ENCODE results near the gene IER3IP1. TPM values are rescaled to one million over a fixed set of nuclear protein-coding genes. Genes with fewer than 3 reads are reported as not detected.
A peak's percentile ranks its signal among the peaks of the same experiment; 100 is the strongest.

The IER3IP1 gene
- 21.2 and 21.5 TPM in 2 replicates for polyA plus RNA-seq (2013)

GRCh38 chr18:47175898-47176575, at the start of gene IER3IP1:
IER3IP1 (minus strand) TSS chr18:47176364; CDS start chr18:47176277, 87 bp downstream.
- Histone ChIP-seq H3K27ac (ENCODE audit: low read depth, low read length) (peak within 1 kb of the TSS; percentile 63), H3K18ac (ENCODE audit: low read length) (peak within 1 kb of the TSS; percentile 100), H4K91ac (ENCODE audit: low read depth, low read length) (peak within 1 kb of the TSS; percentile 89), H3K4ac (ENCODE audit: low read depth, low read length) (peak within 1 kb of the TSS; percentile 61), H2AK5ac (ENCODE audit: low read length) (peak within 1 kb of the TSS; percentile 60), H3K79me1 (ENCODE audit: low read length) (peaks cover 6% of the 10 kb centered on the region), H3K4me1 (ENCODE audit: control insufficient read depth in 1 of 2, insufficient read depth in 2 of 2, low read length in 2 of 2) (no peaks in the 10 kb centered on the region), H2AFZ (ENCODE audit: insufficient read depth, low read length, poor library complexity) (peak within 1 kb of the TSS; percentile 92), H3K4me3 (ENCODE audit: low read depth, low read length) (peak within 1 kb of the TSS; percentile 99), H4K8ac (ENCODE audit: low read depth, low read length) (peak within 1 kb of the TSS; percentile 95), H3K9me3 (ENCODE audit: insufficient read depth, low read depth, low read length) (no peaks in the 10 kb centered on the region), H3K9ac (ENCODE audit: low read length) (peak within 1 kb of the TSS; percentile 99), H2BK120ac (ENCODE audit: insufficient read depth, low read length, poor library complexity) (peak within 1 kb of the TSS; percentile 85), H3K23ac (ENCODE audit: low read length) (no peak within 1 kb of the TSS), H2BK12ac (ENCODE audit: low read length) (no peak within 1 kb of the TSS), H3K4me2 (ENCODE audit: low read length) (peak within 1 kb of the TSS; percentile 68), H2BK5ac (ENCODE audit: low read depth, low read length, poor library complexity) (peak within 1 kb of the TSS; percentile 78), H3K36me3 (ENCODE audit: control insufficient read depth in 1 of 2, insufficient read depth in 2 of 2, low read length in 2 of 2) (peaks cover 0 to 3% of the 10 kb centered on the region in 2 experiments), H3K79me2 (ENCODE audit: control insufficient read depth, insufficient read depth, low read length, poor library complexity) (peaks cover 6% of the 10 kb centered on the region), H3K27me3 (ENCODE audit: insufficient read depth, low read length) (no peaks in the 10 kb centered on the region), H3K14ac (ENCODE audit: low read length) (peak within 1 kb of the TSS; percentile 99), H4K12ac (ENCODE audit: low read depth, low read length) (peak within 1 kb of the TSS; percentile 63)
- peak; percentile 91 to 98 for DNase-seq
- WGBS (ENCODE audit: extremely low coverage, insufficient coverage, insufficient read length), result no CpG with 5 or more reads among the region's 48 CpGs

- H3K9me3 ChIP-seq (ENCODE audit: insufficient read depth, low read depth, low read length), result no peaks in the 10 kb centered on the region
- H3K23ac ChIP-seq (ENCODE audit: low read length), result no peak overlapping the region
- no peak overlapping the region for H3K4me2 ChIP-seq (ENCODE audit: low read length)
- no peak overlapping the region for H2AFZ ChIP-seq (ENCODE audit: insufficient read depth, low read length, poor library complexity)
- no peak overlapping the region for H3K27ac ChIP-seq (ENCODE audit: low read depth, low read length)
- no peaks in the 10 kb centered on the region for H3K4me1 ChIP-seq (ENCODE audit: control insufficient read depth in 1 of 2, insufficient read depth in 2 of 2, low read length in 2 of 2)
- no peaks in the 10 kb centered on the region for H3K36me3 ChIP-seq (ENCODE audit: control insufficient read depth in 1 of 2, insufficient read depth in 2 of 2, low read length in 2 of 2)
- no peak overlapping the region for H3K4ac ChIP-seq (ENCODE audit: low read depth, low read length)
- H4K91ac ChIP-seq (ENCODE audit: low read depth, low read length), result no peak overlapping the region
- no peak overlapping the region for H2BK12ac ChIP-seq (ENCODE audit: low read length)
- H3K4me3 ChIP-seq (ENCODE audit: low read depth, low read length), result no peak overlapping the region
- no peak overlapping the region for H2AK5ac ChIP-seq (ENCODE audit: low read length)
- no peak overlapping the region for H4K12ac ChIP-seq (ENCODE audit: low read depth, low read length)
- peak; percentile 40 to 63 for DNase-seq
- no peak overlapping the region for H4K8ac ChIP-seq (ENCODE audit: low read depth, low read length)
- H3K14ac ChIP-seq (ENCODE audit: low read length), result no peak overlapping the region
- no peaks in the 10 kb centered on the region for H3K27me3 ChIP-seq (ENCODE audit: insufficient read depth, low read length)
- no peaks in the 10 kb centered on the region for H3K79me2 ChIP-seq (ENCODE audit: control insufficient read depth, insufficient read depth, low read length, poor library complexity)
- no peak overlapping the region for H2BK120ac ChIP-seq (ENCODE audit: insufficient read depth, low read length, poor library complexity)
- H3K9ac ChIP-seq (ENCODE audit: low read length), result no peak overlapping the region
- H3K79me1 ChIP-seq (ENCODE audit: low read length), result no peaks in the 10 kb centered on the region
- H2BK5ac ChIP-seq (ENCODE audit: low read depth, low read length, poor library complexity), result no peak overlapping the region
- no CpG with 5 or more reads among the region's 5 CpGs for WGBS (ENCODE audit: extremely low coverage, insufficient coverage, insufficient read length)
- no peak overlapping the region for H3K18ac ChIP-seq (ENCODE audit: low read length)
These were observed 39.5 kb upstream of the IER3IP1 start for GRCh38 chr18:47215554-47216138.

GRCh38 chr18:47209171-47209570, 33.0 kb upstream of the IER3IP1 start:
- H3K79me1 ChIP-seq (ENCODE audit: low read length), result no peaks in the 10 kb centered on the region
- no CpG with 5 or more reads among the region's 1 CpG for WGBS (ENCODE audit: extremely low coverage, insufficient coverage, insufficient read length)

GRCh38 chr18:47206945-47207637, 30.9 kb upstream of the IER3IP1 start:
- no CpG with 5 or more reads among the region's 2 CpGs for WGBS (ENCODE audit: extremely low coverage, insufficient coverage, insufficient read length)
- no peak overlapping the region for H2BK12ac ChIP-seq (ENCODE audit: low read length)
- no peak overlapping the region for H3K4ac ChIP-seq (ENCODE audit: low read depth, low read length)
- H2BK5ac ChIP-seq (ENCODE audit: low read depth, low read length, poor library complexity), result no peak overlapping the region
- no peaks in the 10 kb centered on the region for H3K36me3 ChIP-seq (ENCODE audit: control insufficient read depth in 1 of 2, insufficient read depth in 2 of 2, low read length in 2 of 2)
- no peak overlapping the region for H4K91ac ChIP-seq (ENCODE audit: low read depth, low read length)
- no peaks in the 10 kb centered on the region for H3K27me3 ChIP-seq (ENCODE audit: insufficient read depth, low read length)
- no peaks in the 10 kb centered on the region for H3K79me1 ChIP-seq (ENCODE audit: low read length)
- no peak overlapping the region for H3K4me3 ChIP-seq (ENCODE audit: low read depth, low read length)
- no peak overlapping the region for H3K27ac ChIP-seq (ENCODE audit: low read depth, low read length)
- H3K23ac ChIP-seq (ENCODE audit: low read length), result no peak overlapping the region
- H4K12ac ChIP-seq (ENCODE audit: low read depth, low read length), result no peak overlapping the region
- H4K8ac ChIP-seq (ENCODE audit: low read depth, low read length), result no peak overlapping the region
- H3K9me3 ChIP-seq (ENCODE audit: insufficient read depth, low read depth, low read length), result no peaks in the 10 kb centered on the region
- no peak overlapping the region for H2AK5ac ChIP-seq (ENCODE audit: low read length)
- no peak overlapping the region for H2BK120ac ChIP-seq (ENCODE audit: insufficient read depth, low read length, poor library complexity)
- no peak overlapping the region for H3K9ac ChIP-seq (ENCODE audit: low read length)
- no peak overlapping the region for H3K14ac ChIP-seq (ENCODE audit: low read length)
- no peak overlapping the region for H3K18ac ChIP-seq (ENCODE audit: low read length)
- peaks cover 0 to 4% of the 10 kb centered on the region in 2 experiments for H3K4me1 ChIP-seq (ENCODE audit: control insufficient read depth in 1 of 2, insufficient read depth in 2 of 2, low read length in 2 of 2)
- H2AFZ ChIP-seq (ENCODE audit: insufficient read depth, low read length, poor library complexity), result no peak overlapping the region
- H3K79me2 ChIP-seq (ENCODE audit: control insufficient read depth, insufficient read depth, low read length, poor library complexity), result no peaks in the 10 kb centered on the region
- no peak for DNase-seq
- no peak overlapping the region for H3K4me2 ChIP-seq (ENCODE audit: low read length)

More at GRCh38 chr18:47209171-47209570, 33.0 kb upstream of the IER3IP1 start:
- Histone ChIP-seq H3K27ac (ENCODE audit: low read depth, low read length) (no peak overlapping the region), H3K4me1 (ENCODE audit: control insufficient read depth in 1 of 2, insufficient read depth in 2 of 2, low read length in 2 of 2) (peaks cover 0 to 4% of the 10 kb centered on the region in 2 experiments), H3K4me3 (ENCODE audit: low read depth, low read length) (no peak overlapping the region), H4K91ac (ENCODE audit: low read depth, low read length) (no peak overlapping the region), H2AFZ (ENCODE audit: insufficient read depth, low read length, poor library complexity) (no peak overlapping the region), H3K36me3 (ENCODE audit: control insufficient read depth in 1 of 2, insufficient read depth in 2 of 2, low read length in 2 of 2) (no peaks in the 10 kb centered on the region), H3K23ac (ENCODE audit: low read length) (no peak overlapping the region), H2BK120ac (ENCODE audit: insufficient read depth, low read length, poor library complexity) (no peak overlapping the region), H3K18ac (ENCODE audit: low read length) (no peak overlapping the region), H3K9ac (ENCODE audit: low read length) (no peak overlapping the region), H3K4ac (ENCODE audit: low read depth, low read length) (no peak overlapping the region), H3K79me2 (ENCODE audit: control insufficient read depth, insufficient read depth, low read length, poor library complexity) (no peaks in the 10 kb centered on the region), H2AK5ac (ENCODE audit: low read length) (no peak overlapping the region), H4K12ac (ENCODE audit: low read depth, low read length) (no peak overlapping the region), H3K9me3 (ENCODE audit: insufficient read depth, low read depth, low read length) (no peaks in the 10 kb centered on the region), H2BK5ac (ENCODE audit: low read depth, low read length, poor library complexity) (no peak overlapping the region), H3K27me3 (ENCODE audit: insufficient read depth, low read length) (no peaks in the 10 kb centered on the region), H4K8ac (ENCODE audit: low read depth, low read length) (no peak overlapping the region), H3K4me2 (ENCODE audit: low read length) (no peak overlapping the region), H3K14ac (ENCODE audit: low read length) (no peak overlapping the region), H2BK12ac (ENCODE audit: low read length) (no peak overlapping the region)
- no peak for DNase-seq

Data from trophoblast cell (in vitro differentiated cells and primary cell).